Adrenal gland (tissue), 12 donors: ENCODE measurements around the gene KCTD21. TPM values are rescaled to one million over a fixed set of nuclear protein-coding genes. Genes with fewer than 3 reads are reported as not detected.
A peak's percentile ranks its signal among the peaks of the same experiment; 100 is the strongest.
"Not testable (repeated sequence)": the region's sequence is repeated elsewhere in the genome, so short reads cannot be mapped to it uniquely, and the experiment has no call there.

Experiments used
- DNase-seq, 7 donors: peaks; one replicate each; pipeline ENCODE4 v3.0.0-alpha.2; 2019 to 2020
- H3K27ac ChIP-seq, 5 donors: fragments of 200-600 bp; sonication (generic) in 4 of 5; 1 replicate in 3 of 5; 2 replicates in 2 of 5; pipeline versions ENCODE4 v1.5.1 to v1.8.0; 2016 to 2020; ENCODE audit warnings: mild to moderate bottlenecking in 1 of 5
- H3K27me3 ChIP-seq: fragments of 200-600 bp; 2 replicates; pipeline ENCODE4 v1.8.0; 2021
- H3K36me3 ChIP-seq, 2 donors: fragments of 200-600 bp; replicated peaks in 1 of 2; 1 replicate in 1 of 2; 2 replicates in 1 of 2; pipeline versions ENCODE4 v1.5.1 to v1.8.0; 2018 to 2022
- H3K4me1 ChIP-seq, 2 donors: fragments of 200-600 bp; replicated peaks in 1 of 2; 1 replicate in 1 of 2; 2 replicates in 1 of 2; pipeline versions ENCODE4 v1.5.1 to v1.8.0; 2018 to 2021
- H3K4me3 ChIP-seq, 4 donors: fragments of 200-600 bp; sonication (generic) in 3 of 4; one replicate each; pipeline ENCODE4 v1.5.1; 2016 to 2018
- H3K9me3 ChIP-seq, 3 donors: fragments of 200-600 bp; sonication (generic) in 1 of 3; replicated peaks in 1 of 3; 1 replicate in 2 of 3; 2 replicates in 1 of 3; pipeline versions ENCODE4 v1.5.1 to v1.8.0; 2016 to 2021
- CTCF ChIP-seq, 6 experiments: fragments of 450-650 bp in 4 of 6; fragments of 200-600 bp in 2 of 6; sonication (generic) in 1 of 6; IDR thresholded peaks; 1 replicate in 5 of 6; 2 replicates in 1 of 6; pipeline versions ENCODE4 v1.5.1 to v1.8.0; 2016 to 2021; ENCODE audit warnings: antibody characterized with exemption in 6 of 6, mild to moderate bottlenecking in 2 of 6, moderate library complexity in 1 of 6
- POLR2A ChIP-seq, 2 donors: fragments of 450-650 bp; IDR thresholded peaks; one replicate each; pipeline ENCODE4 v1.6.1; 2017; ENCODE audit warnings: antibody characterized with exemption in 2 of 2, mild to moderate bottlenecking in 2 of 2, moderate library complexity in 1 of 2
- WGBS, 4 donors: extraction: QIAGEN DNeasy Blood & Tissue Kit in 2 of 4; methylation state at CpG; one replicate each; pipeline versions ENCODE4 v1.1.5 to v1.1.7; 2013 to 2017; 5-methylcytosine and 5-hydroxymethylcytosine counted together
- intact Hi-C, 2 donors: fragments of 100-400 bp; cut with DNase I; formaldehyde crosslinking; loops; one replicate each; pipeline versions ENCODE4 v1.14.1 to v1.15.0; 2022 to 2023
- polyA plus RNA-seq, 3 donors: library from polyadenylated mRNA; stranded (reverse); fragments of 200-250 nt in 2 of 3; fragments of 350-450 nt in 1 of 3; fragmentation: Illumina TruSeq in 1 of 3; extraction: RNeasy Lipid Tissue Mini Kit (QIAGEN cat#74804) in 1 of 3; gene quantifications; one replicate each; pipeline ENCODE4 v1.2.3, GENCODE V29; 2013 to 2014
- total RNA-seq, 9 donors: library from RNA; depleted of rRNA in 4 of 9; stranded (reverse); fragments of >200 nt in 4 of 9; fragments of 120-200 nt in 1 of 9; fragmentation: NEBNext Ultra II Directional in 1 of 9; extraction: Animal tissue kit (Norgen Biotek cat#: 25700) in 1 of 9; gene quantifications; one replicate each; pipeline versions ENCODE4 v1.1.0 to v1.2.4, GENCODE V29; 2013 to 2023
- donor health status: healthy with polysubstance abuse.
- donor health status: Bipolar disorder and iron deficiency.
- donor health status: DM: yes; HTN: yes; CAD: no.
- donor health status: DM: no; HTN: no; CAD: no.
- donor health status: DM: no; HTN: no; CAD: no.
- donor health status: DM: yes; HTN: yes; CAD: no.

KCTD21 gene
- total and polyA plus RNA-seq, 12 donors = 9.3 to 54.0 (median 26.4) TPM

GRCh38 chr11:78223320-78223954, 35.0 kb upstream of the KCTD21 start:
- H3K4me1 ChIP-seq = peaks cover 0 to 8% of the 10 kb centered on the region in 2 donors
- no peak overlapping the region for H3K27ac ChIP-seq
- peak in 2 of 7 donors; percentile 7 to 39 for DNase-seq
- H3K27me3 ChIP-seq = no peaks in the 10 kb centered on the region
- 91 to 95% (median 92%) methylated on average over 9 of the region's 9 CpGs for WGBS, 4 donors
- TF ChIP-seq POLR2A (IDR thresholded peaks at IDR 0.05) (no peak), CTCF (IDR thresholded peaks at IDR 0.05) (no peak)
- no peak overlapping the region for H3K4me3 ChIP-seq
- intact Hi-C loops = no loop called here
- peaks cover 0 to 75% of the 10 kb centered on the region in 2 donors for H3K36me3 ChIP-seq
- H3K9me3 ChIP-seq = no peaks in the 10 kb centered on the region

GRCh38 chr11:78222726-78223125, 34.3 kb upstream of the KCTD21 start:
- intact Hi-C loops = not testable (repeated sequence)

DNA sequence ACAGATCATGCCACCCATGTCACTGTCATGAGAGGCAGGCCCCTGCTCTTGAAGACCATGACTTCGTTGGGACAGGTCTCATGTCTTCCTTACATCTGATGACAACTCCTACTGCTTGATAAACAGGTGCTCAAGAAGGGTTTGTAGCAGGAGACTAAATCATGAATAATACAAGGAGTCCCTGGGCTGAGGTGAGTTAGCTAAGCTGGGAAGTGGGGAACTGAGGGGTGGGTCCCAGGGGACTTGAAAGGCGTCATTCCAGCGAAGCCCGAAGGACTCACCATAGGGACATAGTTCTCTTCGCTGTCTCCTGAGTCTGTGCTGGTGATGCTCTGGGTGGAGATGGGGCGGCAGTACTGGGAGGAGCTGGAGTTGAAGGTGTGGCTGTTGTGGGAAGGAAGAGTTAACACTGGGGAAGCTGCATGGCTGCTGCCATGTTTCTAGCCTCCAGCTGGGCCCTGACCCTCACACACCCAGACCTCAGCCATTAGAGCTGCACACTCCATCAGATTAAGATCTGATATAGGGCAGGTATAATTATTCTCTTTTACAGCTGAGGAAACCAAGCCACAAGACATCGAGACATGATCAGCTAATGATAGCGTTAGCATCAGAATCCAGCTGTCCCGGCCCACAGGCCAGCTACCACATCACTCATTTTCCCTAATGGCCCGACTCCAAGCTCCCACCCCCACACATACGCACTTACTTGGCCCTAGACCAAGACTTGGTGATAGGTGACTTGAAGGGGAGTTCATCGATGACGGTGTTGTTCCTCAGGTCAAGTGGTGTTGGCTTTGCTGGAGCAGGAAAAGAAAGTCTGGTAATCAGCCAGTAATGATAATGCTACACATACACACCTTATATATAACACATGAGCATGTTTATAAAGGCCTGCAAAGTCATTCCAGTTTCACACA, 33.2 kb upstream of the KCTD21 start:
- H3K36me3 ChIP-seq = peaks cover 0 to 88% of the 10 kb centered on the region in 2 donors
- H3K27me3 ChIP-seq = no peaks in the 10 kb centered on the region
- 83 to 92% (median 87%) methylated on average over 13 of the region's 13 CpGs for WGBS, 4 donors
- intact Hi-C loops = no loop called here
- peaks cover 0 to 4% of the 10 kb centered on the region in 2 donors for H3K4me1 ChIP-seq
- peak in 3 of 7 donors; percentile 11 to 49 (median 14) for DNase-seq
- no peak overlapping the region for H3K27ac ChIP-seq
- H3K9me3 ChIP-seq = no peaks in the 10 kb centered on the region
- no peak for TF ChIP-seq POLR2A (IDR thresholded peaks at IDR 0.05)
- H3K4me3 ChIP-seq = no peak overlapping the region

More at GRCh38 chr11:78222726-78223125, 34.3 kb upstream of the KCTD21 start:
- peak in 2 of 7 donors; percentile 21 to 53 for DNase-seq
- peaks cover 0 to 82% of the 10 kb centered on the region in 2 donors for H3K36me3 ChIP-seq
- H3K4me1 ChIP-seq, H3K9me3 ChIP-seq, H3K4me3 ChIP-seq, H3K27me3 ChIP-seq, H3K27ac ChIP-seq: not testable (repeated sequence)
- 85 to 91% (median 85%) methylated on average over 10 of the region's 10 CpGs for WGBS, 4 donors

GRCh38 chr11:78220218-78221157, 32.1 kb upstream of the KCTD21 start:
- no peaks in the 10 kb centered on the region for H3K27me3 ChIP-seq
- 93 to 100% (median 94%) methylated on average over 7 to 14 of the region's 14 CpGs for WGBS, 4 donors
- no peak overlapping the region for H3K4me3 ChIP-seq
- no peak overlapping the region for H3K27ac ChIP-seq
- H3K4me1 ChIP-seq = no peaks in the 10 kb centered on the region
- H3K9me3 ChIP-seq = no peaks in the 10 kb centered on the region
- peak in 2 of 7 donors; percentile 10 to 24 for DNase-seq
- intact Hi-C loops = no loop called here
- peaks cover 0 to 88% of the 10 kb centered on the region in 2 donors for H3K36me3 ChIP-seq
- no peak for TF ChIP-seq CTCF (IDR thresholded peaks at IDR 0.05)
- TF ChIP-seq POLR2A (IDR thresholded peaks at IDR 0.05) = no peak
